MM.1S (cell line): ENCODE data around the gene EIPR1.

ENCODE experiments used
- EZH2phosphoT487 ChIP-seq: fragments of 300-600 bp; sonication (generic); IDR thresholded peaks from 2 replicates; pipeline ENCODE4 v1.6.1; 2018; ENCODE audit warnings: antibody characterized with exemption, low read length
- TF ChIP-seq, protein P1 (sequence below): fragments of 300-600 bp; sonication (generic); IDR thresholded peaks from 2 replicates; pipeline ENCODE4 v1.5.1; 2016; ENCODE audit warnings: antibody characterized with exemption, low read length, mixed read lengths

- TF ChIP-seq EZH2phosphoT487: no peak
- TF ChIP-seq, protein P1, sequence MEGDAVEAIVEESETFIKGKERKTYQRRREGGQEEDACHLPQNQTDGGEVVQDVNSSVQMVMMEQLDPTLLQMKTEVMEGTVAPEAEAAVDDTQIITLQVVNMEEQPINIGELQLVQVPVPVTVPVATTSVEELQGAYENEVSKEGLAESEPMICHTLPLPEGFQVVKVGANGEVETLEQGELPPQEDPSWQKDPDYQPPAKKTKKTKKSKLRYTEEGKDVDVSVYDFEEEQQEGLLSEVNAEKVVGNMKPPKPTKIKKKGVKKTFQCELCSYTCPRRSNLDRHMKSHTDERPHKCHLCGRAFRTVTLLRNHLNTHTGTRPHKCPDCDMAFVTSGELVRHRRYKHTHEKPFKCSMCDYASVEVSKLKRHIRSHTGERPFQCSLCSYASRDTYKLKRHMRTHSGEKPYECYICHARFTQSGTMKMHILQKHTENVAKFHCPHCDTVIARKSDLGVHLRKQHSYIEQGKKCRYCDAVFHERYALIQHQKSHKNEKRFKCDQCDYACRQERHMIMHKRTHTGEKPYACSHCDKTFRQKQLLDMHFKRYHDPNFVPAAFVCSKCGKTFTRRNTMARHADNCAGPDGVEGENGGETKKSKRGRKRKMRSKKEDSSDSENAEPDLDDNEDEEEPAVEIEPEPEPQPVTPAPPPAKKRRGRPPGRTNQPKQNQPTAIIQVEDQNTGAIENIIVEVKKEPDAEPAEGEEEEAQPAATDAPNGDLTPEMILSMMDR: no peak
These were observed 80.1 kb downstream of the EIPR1 start for GRCh38 chr2:3297523-3297922.
